ENCODE results near the gene OR2A5. TPM values are rescaled to one million over a fixed set of nuclear protein-coding genes. Genes with fewer than 3 reads are reported as not detected.

The OR2A5 gene
- total RNA-seq, 6 experiments from 2014 or later: not detected

DNA sequence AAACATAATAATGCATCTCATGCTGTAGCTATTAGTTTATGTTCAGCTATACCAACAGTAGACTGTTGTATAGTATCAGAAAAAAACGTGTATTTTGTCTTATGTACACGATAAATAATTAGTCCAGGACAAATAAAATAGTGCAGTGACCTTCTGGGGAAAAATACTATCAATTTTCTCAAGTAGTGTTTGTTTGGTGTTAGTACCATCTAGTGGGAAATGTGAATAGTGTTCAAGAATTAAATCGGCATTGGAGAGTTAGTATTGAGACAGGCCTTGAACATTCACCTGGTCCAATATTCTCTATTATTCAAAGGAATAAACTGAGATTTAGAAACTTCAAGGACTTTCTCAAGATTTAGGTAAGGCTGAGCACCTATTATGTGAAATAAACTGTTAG is 21.7 kb upstream of the OR2A5 start:
- no peaks in the 10 kb centered on the region for H3K4me1 ChIP-seq
- ATAC-seq (peak; percentile 62 to 85 (median 74)), DNase-seq (no peak)
- TF ChIP-seq POLR2A (IDR thresholded peaks at IDR 0.05): no peak
- TF ChIP-seq, protein P1, sequence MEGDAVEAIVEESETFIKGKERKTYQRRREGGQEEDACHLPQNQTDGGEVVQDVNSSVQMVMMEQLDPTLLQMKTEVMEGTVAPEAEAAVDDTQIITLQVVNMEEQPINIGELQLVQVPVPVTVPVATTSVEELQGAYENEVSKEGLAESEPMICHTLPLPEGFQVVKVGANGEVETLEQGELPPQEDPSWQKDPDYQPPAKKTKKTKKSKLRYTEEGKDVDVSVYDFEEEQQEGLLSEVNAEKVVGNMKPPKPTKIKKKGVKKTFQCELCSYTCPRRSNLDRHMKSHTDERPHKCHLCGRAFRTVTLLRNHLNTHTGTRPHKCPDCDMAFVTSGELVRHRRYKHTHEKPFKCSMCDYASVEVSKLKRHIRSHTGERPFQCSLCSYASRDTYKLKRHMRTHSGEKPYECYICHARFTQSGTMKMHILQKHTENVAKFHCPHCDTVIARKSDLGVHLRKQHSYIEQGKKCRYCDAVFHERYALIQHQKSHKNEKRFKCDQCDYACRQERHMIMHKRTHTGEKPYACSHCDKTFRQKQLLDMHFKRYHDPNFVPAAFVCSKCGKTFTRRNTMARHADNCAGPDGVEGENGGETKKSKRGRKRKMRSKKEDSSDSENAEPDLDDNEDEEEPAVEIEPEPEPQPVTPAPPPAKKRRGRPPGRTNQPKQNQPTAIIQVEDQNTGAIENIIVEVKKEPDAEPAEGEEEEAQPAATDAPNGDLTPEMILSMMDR (IDR thresholded peaks at IDR 0.05): peak; percentile 48 to 59 (median 56)
- no peaks in the 10 kb centered on the region for H3K36me3 ChIP-seq
- H3K27me3 ChIP-seq: no peaks in the 10 kb centered on the region
- no peak overlapping the region for H3K4me3 ChIP-seq
- no peak overlapping the region for H3K27ac ChIP-seq
- intact Hi-C loops (cut with DNase I): no loop called here
- 4% methylated on average over 3 of the region's 3 CpGs for WGBS (ENCODE audit: insufficient coverage, low coverage, low lambda C conversion rate, missing lambda C conversion rate)
- H3K9me3 ChIP-seq: no peaks in the 10 kb centered on the region

DNA sequence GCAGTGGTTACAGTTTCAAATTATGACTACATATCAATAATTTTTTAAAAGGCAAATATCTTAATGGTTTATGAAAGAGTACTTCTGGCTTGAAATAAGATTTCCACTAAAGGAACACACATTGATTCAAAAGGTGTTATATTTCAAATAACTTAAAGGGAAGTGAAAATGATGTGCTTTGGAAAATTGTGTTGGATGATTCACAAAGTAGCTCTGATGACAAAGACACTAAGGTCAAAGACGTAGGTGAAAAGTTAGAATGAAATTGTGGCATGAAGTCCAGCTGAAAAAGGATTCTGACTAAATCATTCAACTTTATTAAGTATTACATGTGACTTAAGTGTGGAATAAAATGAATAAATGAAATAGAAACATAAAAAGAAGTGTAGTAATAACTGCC is 20.8 kb upstream of the OR2A5 start:
- Histone ChIP-seq H3K9me3 (no peaks in the 10 kb centered on the region), H3K4me1 (no peaks in the 10 kb centered on the region), H3K4me3 (no peak overlapping the region), H3K27ac (no peak overlapping the region), H3K27me3 (peaks cover 0 to 2% of the 10 kb centered on the region in 2 donors), H3K36me3 (no peaks in the 10 kb centered on the region)
- intact Hi-C loops (cut with DNase I): no loop called here
- TF ChIP-seq POLR2A (IDR thresholded peaks at IDR 0.05): no peak
- TF ChIP-seq, protein P1 (IDR thresholded peaks at IDR 0.05): no peak
- ATAC-seq (no peak), DNase-seq (no peak)
- WGBS (ENCODE audit: insufficient coverage, low coverage, low lambda C conversion rate, missing lambda C conversion rate): 37% methylated on average over 1 of the region's 1 CpG

DNA sequence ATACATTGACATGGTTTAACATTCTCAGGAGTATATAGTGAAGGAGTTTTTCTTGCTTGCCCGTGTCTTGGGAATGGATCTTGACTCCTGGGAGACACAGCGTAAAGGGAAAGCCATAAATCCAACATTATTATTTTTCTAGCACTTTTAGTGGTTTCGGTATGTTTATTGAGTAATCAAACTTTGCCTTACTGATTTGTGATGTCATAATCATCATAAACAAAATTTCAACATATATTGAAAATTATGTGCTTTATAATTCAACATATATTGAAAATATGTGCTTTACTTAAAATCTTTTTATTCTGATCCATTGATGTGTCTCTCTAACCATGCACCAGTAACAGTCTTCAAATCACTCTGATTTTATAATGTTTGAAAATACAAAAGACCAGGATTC is 20.2 kb upstream of the OR2A5 start:
- TF ChIP-seq, protein P1 (IDR thresholded peaks at IDR 0.05): no peak
- Histone ChIP-seq H3K4me3 (no peak overlapping the region), H3K36me3 (no peaks in the 10 kb centered on the region), H3K27me3 (peaks cover 0 to 2% of the 10 kb centered on the region in 2 donors), H3K27ac (no peak overlapping the region), H3K9me3 (no peaks in the 10 kb centered on the region), H3K4me1 (no peaks in the 10 kb centered on the region)
- ATAC-seq (no peak), DNase-seq (no peak)
- WGBS (ENCODE audit: insufficient coverage, low coverage, low lambda C conversion rate, missing lambda C conversion rate): 90% methylated on average over 3 of the region's 3 CpGs
- intact Hi-C loops (cut with DNase I): no loop called here

- Histone ChIP-seq H3K9me3 (no peaks in the 10 kb centered on the region), H3K4me1 (no peaks in the 10 kb centered on the region), H3K36me3 (no peaks in the 10 kb centered on the region), H3K4me3 (no peak overlapping the region), H3K27me3 (peaks cover 0 to 2% of the 10 kb centered on the region in 2 donors), H3K27ac (no peak overlapping the region)
- intact Hi-C loops (cut with DNase I): no loop called here
- TF ChIP-seq POLR2A (IDR thresholded peaks at IDR 0.05): no peak
- TF ChIP-seq, protein P1 (IDR thresholded peaks at IDR 0.05): no peak
- ATAC-seq (no peak), DNase-seq (no peak)
- WGBS (ENCODE audit: insufficient coverage, low coverage, low lambda C conversion rate, missing lambda C conversion rate): 45% methylated on average over 5 of the region's 5 CpGs
Observed at GRCh38 chr7:144032516-144032915, 16.2 kb upstream of the OR2A5 start.
